IPS DF 4.7 (cell line): ENCODE results near the gene DNM2.
"Not testable (repeated sequence)": the region's sequence is repeated elsewhere in the genome, so short reads cannot be mapped to it uniquely, and the experiment has no call there.

Experiments used
- DNase-seq: peaks from one replicate; pipeline ENCODE4 v3.0.0-alpha.2; 2013; ENCODE audit warnings: low spot score; ENCODE audit errors: extremely low read depth

DNM2 gene

DNA sequence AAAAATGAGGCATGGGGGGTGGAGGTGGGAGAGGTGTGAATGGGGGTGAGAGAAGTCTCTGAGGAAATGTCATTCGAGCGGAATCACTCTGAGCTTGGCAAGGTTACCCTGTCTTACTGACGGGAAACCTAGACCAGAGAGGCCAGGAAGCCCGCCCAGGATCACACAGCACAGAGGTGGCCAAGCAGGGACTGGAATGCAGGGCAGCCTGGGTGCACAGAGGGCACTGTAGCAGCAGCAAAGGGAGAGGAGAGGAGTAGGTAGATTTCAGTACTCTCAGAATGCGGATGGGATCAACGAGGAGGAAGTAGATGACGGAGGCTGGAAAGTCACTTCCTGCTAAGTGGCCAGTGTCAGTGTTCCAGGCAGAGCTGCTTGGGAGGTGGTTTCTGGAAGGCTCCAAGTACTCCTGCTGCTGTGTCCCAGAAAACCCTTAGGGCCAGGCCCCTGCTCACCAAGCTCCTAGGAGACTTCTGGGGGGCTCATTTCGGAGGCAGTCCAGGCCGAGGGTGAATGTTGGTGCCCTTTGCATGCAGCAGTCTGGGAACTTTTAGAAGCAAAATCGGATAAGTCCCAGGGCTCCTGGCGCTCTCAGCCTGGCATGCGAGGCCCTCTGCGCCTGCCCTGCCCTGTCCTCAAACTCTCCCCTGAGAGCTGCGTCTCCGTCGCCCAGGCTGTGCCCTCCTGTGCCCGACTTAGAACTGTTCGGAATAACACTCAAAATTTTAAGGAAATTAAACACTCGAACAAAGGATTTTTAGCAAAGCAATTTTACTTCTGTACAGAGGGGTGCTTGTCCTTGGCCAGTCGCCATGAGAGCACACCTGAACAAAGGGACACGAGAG, 33.5 kb downstream of the DNM2 start:
- DNase-seq, result no peak

DNA sequence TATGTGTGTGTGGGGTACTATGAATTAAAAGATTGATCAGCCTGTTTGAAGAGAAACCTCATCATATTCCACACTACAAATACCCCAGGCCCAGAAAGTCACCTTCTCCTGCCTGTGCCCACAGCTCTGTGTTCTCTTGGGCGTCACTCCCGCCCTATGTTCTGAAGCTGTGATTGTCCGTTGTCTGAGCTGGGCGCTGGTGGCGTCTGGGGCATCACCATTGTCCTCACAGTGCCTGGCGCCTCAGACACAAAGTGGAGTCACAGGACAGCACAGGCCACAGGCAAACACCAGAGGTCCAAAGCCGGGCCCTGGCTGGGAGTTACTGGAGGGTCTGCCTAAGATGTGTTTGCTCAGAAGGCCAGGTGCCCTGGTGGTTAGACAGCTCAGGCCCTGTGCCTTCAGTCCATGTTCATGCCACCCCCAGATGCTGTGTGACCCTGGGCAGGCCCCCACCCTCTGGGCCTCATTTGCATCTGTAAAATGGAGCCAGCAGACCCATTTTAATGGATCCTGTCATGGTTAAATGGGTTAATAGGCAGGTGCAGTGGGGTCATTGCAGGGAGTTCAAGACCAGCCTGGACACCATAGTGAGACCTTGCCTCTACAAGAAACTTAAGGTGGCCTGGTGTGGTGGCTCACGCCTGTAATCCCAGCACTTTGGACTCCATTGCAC, 34.5 kb downstream of the DNM2 start:
- DNase-seq, result no peak

DNA sequence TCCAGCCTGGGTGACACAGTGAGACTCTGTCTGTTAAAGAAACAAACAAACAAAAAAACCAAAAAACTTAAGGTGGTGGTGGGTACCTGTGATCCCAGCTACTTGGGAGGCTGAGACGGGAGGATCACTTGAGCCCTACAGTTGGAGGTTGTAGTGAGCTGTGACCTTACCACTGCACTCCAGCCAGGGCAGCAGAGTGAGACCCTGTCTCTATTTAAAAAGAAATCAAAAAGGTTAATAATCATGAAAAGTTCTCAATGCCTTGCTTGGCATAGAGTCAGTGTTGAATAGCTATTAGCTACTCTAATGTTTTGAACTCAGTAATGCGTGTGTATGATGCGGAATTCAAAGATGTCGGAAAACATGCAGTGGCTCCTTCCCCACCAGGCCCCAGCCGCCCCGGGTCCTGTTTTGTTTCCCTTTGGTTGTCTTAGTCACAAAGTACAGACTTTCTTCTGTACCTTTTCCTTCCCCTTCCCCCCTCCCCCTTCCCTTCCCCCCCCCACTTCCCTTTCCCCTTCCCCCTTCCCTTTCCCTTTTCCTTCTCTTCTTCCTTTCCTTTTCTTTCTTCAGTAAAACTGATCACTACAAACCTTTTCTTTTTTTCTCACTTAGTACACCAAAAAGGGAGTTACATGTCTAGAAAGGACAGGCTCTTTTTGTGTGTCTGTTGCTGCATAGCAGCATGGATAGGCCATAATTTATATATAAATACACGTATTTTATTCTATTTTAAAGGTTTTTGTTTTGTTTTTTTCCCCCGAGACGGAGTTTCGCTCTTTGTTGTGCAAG, 35.2 kb downstream of the DNM2 start:
- no peak for DNase-seq

DNA sequence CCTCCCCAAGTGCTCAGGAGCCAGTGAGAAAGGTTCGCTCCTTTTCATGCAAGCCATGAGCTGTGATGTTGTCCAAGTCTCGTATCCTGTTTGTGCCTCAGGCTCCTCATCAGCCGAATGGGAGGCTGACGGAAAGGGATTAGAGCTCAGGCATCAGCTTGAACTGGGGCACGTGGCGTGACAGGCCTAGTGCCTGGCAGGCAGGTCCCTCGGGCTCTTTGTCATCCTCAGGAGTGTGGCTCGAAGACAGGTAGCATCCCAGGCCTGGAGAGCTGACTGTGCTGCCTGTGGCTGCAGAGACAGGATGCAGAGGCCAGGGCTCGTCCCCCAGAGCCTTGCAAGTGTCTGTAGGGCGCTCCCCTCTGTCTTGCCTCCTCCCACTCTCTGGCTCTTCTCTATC, 38.5 kb downstream of the DNM2 start:
- no peak for DNase-seq

DNA sequence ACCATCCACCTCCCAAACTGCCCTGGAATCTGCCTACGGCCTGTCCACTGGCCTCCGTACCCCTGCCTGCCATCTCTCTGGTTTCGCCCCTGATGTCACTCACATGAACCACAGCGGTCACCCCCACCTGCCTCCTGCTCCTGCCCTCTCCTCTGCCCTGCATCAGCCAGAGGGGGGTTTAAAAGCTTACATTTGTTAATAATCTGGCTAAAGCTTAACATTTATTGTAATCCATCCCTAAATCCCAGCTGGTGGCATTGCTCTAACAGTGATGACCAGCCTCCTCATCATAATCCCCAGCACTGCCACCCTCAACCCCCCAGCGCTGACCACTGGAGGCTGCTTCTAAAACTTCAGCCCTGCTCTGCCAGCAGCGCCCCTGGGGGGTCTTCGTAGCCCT, 38.9 kb downstream of the DNM2 start:
- DNase-seq, result no peak

DNA sequence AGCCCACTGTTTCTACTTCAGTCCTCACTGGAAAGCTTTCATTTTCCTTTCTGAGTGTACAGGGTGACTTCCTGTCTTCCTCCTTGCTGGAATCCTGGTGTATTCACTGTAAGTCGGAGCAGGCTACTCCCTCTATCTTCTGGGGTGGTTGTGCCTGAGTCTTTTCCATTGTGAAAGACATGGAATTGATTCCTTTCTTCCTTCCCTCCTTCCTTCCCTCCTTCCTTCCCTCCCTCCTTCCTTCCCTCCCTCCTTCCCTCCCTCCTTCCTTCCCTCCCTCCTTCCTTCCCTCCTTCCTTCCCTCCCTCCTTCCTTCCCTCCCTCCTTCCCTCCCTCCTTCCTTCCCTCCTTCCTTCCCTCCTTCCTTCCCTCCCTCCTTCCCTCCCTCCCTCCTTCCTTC, 40.2 kb downstream of the DNM2 start:
- not testable (repeated sequence) for DNase-seq

DNA sequence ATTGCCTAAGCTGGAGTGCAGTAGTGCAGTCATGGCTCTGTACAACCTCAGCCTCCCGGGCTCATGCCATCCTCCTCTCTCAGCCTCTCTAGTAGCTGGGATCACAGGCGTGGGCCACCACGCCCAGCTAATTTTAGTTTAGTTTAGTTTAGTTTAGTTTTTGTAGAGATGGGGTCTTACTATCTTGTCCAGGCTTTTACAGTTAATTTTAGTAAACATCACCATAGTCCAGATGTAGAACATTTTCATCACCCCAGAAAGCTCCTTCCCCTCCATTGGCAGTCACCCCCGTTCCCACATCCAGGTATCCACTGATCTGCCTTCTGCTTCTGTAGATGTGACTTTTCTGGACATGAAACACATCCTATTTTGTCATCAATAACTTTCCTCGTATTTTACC, 41.1 kb downstream of the DNM2 start:
- no peak for DNase-seq

DNA sequence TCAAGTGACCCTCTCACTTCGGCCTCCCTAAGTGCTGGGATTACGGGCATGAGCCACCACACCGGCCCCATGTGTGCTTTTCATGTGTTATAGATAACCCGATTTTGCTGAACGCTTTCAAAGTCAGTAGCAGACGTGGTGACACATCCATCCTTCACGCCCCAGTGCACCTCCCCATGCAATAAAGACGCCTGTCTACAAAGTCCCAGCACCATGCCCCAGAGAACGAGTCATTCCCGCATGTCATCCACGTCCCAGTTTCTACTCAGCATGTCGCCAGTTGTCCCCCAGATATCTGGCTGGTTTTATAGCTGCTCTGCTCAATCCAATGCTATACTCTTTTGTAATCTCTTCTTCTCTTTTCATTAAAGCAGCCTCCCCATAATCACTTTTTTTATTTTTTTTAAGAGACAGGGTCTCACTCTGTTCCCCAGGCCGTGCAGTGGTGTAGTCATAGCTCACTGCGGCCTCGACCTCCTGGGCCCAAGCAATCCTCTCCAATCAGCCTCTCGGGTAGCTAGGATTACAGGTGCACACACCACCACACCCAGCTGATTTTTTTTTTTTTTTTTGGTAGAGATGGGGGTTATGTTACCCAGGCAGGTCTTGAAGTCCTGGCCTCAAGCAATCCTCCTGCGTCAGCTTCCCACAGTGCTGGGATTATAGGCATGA, 42.5 kb downstream of the DNM2 start:
- no peak for DNase-seq

DNA sequence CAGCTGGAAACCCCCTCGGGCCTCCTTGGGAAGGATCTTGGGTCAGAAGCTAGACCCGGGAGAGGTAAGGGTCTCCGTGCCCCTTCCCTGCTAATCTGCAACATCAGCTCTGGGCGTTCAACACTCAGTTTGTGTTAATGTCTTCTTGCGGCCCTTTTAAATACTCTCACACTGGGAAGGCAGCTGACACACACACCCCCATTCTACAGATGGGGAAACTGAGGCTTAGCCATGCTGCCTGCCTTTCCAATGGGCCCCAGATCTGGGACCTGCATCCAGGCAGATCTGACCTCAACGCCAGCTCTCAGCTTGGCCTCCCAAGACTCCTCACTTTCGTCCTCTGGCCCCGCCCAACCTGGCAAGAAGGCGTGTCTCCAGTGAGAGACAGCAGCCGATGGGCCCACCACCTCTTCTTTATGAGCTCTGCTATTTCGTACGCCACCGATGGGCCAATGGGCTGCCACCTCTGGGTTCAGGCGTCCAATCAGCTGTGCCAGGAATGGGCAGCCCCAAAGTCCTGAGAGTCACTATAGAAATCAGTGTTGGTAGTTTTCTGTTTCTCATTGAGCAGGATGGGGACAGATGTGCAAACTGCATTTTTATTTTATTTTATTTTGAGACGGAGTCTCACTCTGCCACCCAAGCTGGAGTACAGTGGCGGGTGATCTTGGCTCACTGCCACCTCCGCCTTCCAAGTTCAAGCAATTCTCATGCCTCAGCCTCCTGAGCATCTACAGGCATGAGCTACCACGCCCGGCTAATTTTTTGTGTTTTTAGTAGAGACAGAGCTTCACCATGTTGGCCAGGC, 43.8 kb downstream of the DNM2 start:
- no peak for DNase-seq

DNA sequence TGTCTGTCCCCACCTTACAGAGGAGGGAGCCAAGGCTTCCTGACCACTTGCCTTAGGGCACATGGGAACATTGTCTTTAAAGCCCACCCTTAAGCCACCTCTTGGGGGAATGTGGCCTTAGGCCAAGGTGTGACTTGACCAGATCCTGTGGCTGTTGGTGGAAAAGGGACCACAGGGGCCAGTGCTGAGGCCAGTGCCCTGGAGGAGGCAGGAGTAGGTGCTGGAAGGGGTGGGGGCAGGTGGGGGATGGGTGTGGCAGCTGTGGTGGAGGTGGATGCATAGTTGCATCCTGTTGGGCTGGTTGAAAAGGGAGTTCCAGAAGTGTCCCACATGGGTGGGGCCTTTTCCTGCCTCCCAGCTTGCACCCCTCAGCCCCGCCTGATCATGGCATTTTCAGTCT, 44.8 kb downstream of the DNM2 start:
- no peak for DNase-seq

DNA sequence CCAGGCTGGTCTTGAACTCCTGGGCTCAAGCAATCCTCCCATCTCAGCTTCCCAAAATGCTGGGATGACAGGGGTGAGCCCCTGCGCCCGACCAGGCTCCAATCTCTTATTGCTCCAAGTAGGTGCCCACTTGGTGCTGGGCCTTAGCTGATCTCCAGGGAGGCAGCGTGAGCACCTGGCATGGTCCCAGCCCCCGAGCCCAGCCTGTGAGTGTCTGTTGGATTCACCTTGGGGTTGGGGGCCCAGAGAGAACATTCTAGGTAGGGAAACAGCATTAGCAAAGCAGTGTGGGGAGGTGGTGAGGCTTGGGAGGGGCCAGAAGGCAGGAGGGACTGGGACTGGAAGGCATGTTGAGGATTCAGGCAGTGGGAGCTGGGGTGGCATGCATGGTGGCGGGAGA, 45.5 kb downstream of the DNM2 start:
- DNase-seq, result no peak

DNA sequence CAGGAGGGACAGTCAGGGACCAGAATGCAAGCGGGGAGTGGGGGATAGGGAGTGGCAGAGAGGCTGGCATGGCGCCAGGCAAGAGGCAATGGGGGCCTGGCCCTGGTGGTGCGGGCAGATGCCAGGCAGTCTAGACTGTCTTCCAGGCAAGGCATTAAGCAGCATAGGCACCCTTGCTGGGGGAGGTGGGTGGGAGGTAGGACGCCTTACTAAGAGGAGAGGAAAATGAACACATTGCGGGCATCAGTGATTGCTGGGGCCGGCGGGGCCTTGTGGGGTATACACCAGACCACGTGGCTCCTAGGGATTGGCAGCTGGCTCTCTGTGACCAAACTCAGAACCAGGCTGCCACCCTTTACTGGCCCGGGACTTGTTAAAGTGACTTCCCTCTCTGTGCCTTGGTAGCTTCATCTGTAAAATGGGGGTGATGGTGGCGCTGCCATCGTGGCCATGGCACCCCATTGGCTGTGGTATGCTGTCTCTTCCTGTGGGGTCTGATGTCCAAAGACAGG, 46.0 kb downstream of the DNM2 start:
- DNase-seq, result no peak

DNA sequence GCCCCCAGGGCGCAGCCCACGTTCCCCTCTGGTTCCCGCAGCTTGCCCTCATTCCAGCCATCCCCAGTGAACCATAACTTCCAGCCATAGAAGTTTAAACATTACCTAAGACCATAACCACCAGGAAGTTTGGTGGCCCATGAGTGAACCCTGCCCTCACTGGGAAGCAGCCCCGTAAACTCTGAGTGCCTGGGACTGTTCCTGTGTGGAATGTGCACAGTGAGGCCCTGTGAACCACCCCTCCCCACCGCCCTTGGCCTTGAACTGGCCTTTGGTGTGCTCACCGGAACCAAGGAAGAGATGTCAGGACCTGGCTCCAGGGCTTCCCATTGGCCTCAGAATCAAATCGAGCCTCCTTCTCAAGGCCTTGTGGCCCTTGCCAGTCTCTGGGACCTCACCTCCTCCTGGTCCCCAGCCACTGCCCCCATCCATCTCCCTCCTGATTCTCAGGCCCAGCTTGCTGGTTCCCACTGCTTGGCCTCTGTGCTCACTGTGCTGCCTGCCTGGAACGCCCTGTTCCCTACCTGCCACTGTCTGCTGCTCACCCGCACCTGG, 46.5 kb downstream of the DNM2 start:
- DNase-seq, result no peak

DNA sequence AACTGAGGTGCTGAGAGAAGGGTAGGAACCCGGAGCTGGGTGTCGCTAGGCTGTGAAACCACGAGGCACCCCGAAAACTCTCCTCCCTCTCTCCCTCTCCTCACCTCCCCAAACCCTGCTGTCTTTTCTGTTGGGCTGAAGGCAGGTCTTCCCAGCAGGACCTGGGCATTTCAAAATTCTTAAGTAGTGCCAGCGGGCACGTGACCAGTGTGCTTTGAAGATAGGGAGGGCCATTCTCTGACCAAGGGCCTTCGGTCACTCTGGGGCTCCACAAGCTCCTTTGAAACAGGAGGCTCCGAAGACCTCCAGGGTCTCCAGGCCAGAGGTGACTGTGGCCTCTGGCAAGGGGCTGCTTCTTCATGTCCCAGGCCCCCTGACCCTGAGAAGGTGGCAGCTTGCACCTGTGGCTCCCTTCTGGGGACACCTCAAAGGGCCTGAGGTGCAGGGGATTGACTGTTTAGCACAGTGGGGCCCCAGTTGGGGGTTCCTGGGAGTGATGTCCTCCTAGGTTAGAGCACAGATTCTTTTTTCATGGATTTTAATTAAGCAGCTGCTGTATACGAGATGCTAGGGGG, 48.3 kb downstream of the DNM2 start:
- DNase-seq, result no peak

DNA sequence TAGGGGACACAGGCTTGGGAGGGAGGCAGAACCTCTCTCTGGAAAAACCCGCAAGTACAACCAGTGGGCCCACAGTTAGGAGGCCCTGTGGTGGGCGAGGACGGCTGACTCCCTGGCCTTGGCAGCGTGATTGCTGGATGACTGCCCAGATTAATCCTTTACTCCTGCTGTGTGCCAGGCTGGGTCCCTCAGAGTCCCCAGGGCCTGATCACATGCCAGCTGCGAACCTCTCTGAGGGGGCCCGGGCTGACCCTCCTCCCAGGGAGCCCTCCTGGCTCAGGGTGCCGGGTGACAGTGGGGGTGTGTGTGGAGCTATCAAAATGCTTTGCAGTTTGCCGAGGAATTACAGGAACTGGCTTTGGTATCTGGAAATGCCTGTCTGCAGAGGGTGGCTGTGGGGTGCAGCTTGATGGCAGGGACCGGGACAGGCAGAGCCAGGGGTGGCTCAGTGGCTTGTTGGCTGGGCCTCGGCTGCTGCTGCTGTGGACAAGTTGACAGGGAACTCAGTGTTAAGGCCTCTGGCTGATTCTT, 48.9 kb downstream of the DNM2 start:
- no peak for DNase-seq

DNA sequence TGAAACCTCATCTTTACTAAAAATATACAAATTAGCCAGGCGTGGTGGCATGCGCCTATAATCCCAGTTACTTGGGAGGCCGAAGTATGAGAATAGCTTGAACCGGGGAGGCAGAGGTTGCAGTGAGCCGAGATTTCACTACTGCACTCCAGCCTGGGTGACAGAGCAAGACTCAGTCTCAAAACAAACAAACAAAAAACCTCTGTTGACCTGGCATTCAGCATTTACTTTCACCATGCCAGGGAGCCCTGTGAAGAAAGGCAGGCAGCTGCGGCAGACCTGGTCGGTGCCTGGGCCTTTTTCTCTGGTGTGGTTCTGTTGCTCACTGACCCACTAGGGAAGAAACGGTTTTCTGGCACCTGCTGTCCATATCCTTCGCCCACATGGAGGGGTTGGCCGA, 49.8 kb downstream of the DNM2 start:
- DNase-seq, result no peak

DNA sequence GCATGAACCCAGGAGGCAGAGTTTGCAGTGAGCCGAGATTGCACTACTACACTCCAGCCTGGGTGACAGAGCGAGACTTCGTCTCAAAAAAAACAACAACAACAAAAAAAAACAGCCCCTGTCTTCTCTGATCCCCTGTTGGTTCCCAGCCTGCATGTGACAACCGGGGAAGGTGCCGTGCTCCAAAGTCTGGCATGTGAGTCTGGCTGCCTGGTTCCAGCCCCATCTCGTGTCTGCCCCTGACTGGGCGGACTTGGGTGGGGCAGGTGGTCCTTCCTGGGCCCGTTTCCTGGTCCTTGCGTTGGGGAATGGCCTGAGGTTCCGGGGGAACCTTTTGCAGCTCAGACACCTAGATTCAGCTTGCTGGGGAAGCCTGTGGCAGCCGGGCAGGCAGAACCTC, 50.5 kb downstream of the DNM2 start:
- no peak for DNase-seq

DNA sequence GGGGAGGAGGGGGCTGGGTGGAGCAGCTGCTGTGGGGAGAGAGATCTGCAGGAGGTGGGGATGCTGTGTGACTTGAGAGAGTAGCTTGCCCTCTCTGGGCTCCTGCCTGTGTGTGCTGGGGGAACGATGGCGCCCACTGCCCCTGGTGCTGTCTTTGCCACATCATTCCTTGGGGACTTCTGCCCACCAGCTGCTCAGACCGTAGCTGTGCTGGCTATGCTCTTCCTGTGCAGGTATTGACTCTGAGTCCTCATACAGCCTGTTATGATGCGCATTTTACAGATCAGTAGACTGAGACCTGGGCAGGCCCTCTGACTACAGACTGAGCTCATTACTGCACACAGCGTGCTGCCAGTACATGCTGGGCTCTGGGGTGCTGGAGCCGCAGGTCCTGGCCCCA, 51.1 kb downstream of the DNM2 start:
- DNase-seq, result no peak
